Peyer's patch (tissue), 4 donors: ENCODE measurements around the gene ALG9. TPM values are rescaled to one million over a fixed set of nuclear protein-coding genes. Genes with fewer than 3 reads are reported as not detected.
A peak's percentile ranks its signal among the peaks of the same experiment; 100 is the strongest.

Source experiments
- DNase-seq, 3 donors: peaks; one replicate each; pipeline ENCODE4 v3.0.0-alpha.2; 2017 to 2019
- H3K27ac ChIP-seq, 4 donors: fragments of 200-600 bp; sonication (generic); one replicate each; pipeline ENCODE4 v1.5.1; 2016 to 2019
- H3K27me3 ChIP-seq, 2 donors: fragments of 200-600 bp; sonication (generic); one replicate each; pipeline ENCODE4 v1.5.1; 2019
- H3K36me3 ChIP-seq, 3 donors: fragments of 200-600 bp; sonication (generic); one replicate each; pipeline ENCODE4 v1.5.1; 2016 to 2019
- H3K4me1 ChIP-seq, 4 donors: fragments of 200-600 bp; sonication (generic); one replicate each; pipeline ENCODE4 v1.5.1; 2016 to 2019
- H3K4me3 ChIP-seq, 4 donors: fragments of 200-600 bp; sonication (generic); 1 replicate in 3 of 4; 2 replicates in 1 of 4; pipeline ENCODE4 v1.5.1; 2016 to 2019; ENCODE audit warnings: mild to moderate bottlenecking in 1 of 4
- H3K9me3 ChIP-seq, 4 donors: fragments of 200-600 bp; sonication (generic); one replicate each; pipeline ENCODE4 v1.5.1; 2016 to 2019; ENCODE audit warnings: mild to moderate bottlenecking in 1 of 4
- POLR2A ChIP-seq, 2 donors: fragments of 450-650 bp; IDR thresholded peaks; one replicate each; pipeline ENCODE4 v1.5.1; 2017; ENCODE audit warnings: antibody characterized with exemption in 2 of 2, mild to moderate bottlenecking in 2 of 2, moderate library complexity in 2 of 2
- total RNA-seq, 4 donors: library from RNA; depleted of rRNA; stranded (reverse); fragments of >200 nt; gene quantifications; one replicate each; pipeline ENCODE4 v1.1.0, GENCODE V29; 2016
- TF ChIP-seq, protein P1 (sequence below), 6 experiments: fragments of 450-650 bp in 4 of 6; fragments of 200-600 bp in 2 of 6; sonication (generic) in 1 of 6; IDR thresholded peaks; one replicate each; pipeline ENCODE4 v1.5.1; 2017 to 2019; ENCODE audit warnings: antibody characterized with exemption in 6 of 6, mild to moderate bottlenecking in 3 of 6, moderate library complexity in 1 of 6

ALG9 gene
- total RNA-seq, 4 donors from 2014 or later: 14.0 to 32.4 (median 31.7) TPM

DNA sequence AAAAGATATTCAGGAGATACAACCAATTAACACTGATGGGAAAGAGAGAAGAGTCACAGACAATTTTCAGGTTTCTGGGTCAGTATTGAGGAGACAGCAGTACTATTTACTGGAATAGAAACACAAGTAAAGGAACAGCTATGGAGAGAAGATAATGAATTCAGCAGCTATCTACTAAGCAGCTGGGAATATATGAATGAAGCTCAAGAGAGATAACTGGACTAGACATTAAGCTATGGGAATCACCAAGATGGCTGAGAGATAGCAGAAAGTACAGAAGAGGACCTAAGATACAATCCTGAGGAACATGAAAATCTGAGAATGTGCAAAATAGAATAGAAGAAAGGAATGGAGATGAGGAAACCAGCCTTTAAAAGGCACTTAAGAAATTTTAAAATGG is 15.9 kb downstream of the ALG9 start:
- Histone ChIP-seq H3K4me1 (peaks cover 0 to 7% (median 0%) of the 10 kb centered on the region in 4 donors), H3K9me3 (no peaks in the 10 kb centered on the region), H3K36me3 (peaks cover 0 to 76% (median 0%) of the 10 kb centered on the region in 3 donors), H3K4me3 (no peak overlapping the region), H3K27ac (no peak overlapping the region), H3K27me3 (no peaks in the 10 kb centered on the region)
- no peak for DNase-seq
- TF ChIP-seq POLR2A (IDR thresholded peaks at IDR 0.05): no peak
- TF ChIP-seq, protein P1, sequence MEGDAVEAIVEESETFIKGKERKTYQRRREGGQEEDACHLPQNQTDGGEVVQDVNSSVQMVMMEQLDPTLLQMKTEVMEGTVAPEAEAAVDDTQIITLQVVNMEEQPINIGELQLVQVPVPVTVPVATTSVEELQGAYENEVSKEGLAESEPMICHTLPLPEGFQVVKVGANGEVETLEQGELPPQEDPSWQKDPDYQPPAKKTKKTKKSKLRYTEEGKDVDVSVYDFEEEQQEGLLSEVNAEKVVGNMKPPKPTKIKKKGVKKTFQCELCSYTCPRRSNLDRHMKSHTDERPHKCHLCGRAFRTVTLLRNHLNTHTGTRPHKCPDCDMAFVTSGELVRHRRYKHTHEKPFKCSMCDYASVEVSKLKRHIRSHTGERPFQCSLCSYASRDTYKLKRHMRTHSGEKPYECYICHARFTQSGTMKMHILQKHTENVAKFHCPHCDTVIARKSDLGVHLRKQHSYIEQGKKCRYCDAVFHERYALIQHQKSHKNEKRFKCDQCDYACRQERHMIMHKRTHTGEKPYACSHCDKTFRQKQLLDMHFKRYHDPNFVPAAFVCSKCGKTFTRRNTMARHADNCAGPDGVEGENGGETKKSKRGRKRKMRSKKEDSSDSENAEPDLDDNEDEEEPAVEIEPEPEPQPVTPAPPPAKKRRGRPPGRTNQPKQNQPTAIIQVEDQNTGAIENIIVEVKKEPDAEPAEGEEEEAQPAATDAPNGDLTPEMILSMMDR (IDR thresholded peaks at IDR 0.05): no peak

DNA sequence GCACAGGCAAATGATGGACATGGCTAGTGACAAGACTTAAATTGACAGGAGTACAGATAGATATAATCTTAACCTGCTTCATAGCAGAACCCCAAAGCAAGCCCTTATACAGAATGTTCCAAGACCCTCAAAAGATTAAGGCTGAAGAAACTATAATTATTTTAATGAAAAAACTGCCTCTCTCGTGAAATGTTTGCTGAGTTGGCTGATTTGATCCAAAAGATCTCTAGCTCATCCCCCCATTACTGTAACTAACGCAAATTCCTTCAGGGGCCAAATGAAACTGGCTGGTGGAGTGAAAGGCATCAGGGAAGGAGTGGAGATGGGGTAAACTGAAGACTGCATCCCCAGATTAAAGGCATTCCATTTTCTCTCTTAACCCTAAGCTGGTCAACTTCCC is 19.3 kb downstream of the ALG9 start:
- no peak for TF ChIP-seq POLR2A (IDR thresholded peaks at IDR 0.05)
- TF ChIP-seq, protein P1 (IDR thresholded peaks at IDR 0.05): no peak
- Histone ChIP-seq H3K4me3 (no peak overlapping the region), H3K9me3 (no peaks in the 10 kb centered on the region), H3K4me1 (no peaks in the 10 kb centered on the region), H3K27ac (no peak overlapping the region), H3K27me3 (no peaks in the 10 kb centered on the region), H3K36me3 (peaks cover 0 to 42% (median 0%) of the 10 kb centered on the region in 3 donors)
- DNase-seq: no peak

DNA sequence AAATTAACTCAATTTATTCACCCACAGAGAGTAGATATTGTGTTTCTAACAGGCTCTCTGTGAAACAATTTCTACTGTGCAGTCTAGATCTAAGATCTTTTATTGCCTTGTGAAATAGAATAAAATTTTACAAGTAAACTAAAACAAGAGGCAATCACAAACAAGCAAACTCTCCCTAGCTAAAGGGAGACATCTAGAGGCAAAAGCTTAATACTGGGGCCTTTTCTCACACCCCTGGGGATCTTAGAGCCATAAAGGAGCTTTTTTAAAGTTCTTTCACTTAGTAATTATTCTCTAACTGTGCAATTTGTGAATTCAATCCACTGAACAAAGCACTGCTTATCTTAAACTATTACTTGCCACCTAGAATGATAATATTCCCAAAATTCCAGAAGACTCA is 19.7 kb downstream of the ALG9 start:
- H3K9me3 ChIP-seq: no peaks in the 10 kb centered on the region
- no peak for TF ChIP-seq POLR2A (IDR thresholded peaks at IDR 0.05)
- TF ChIP-seq, protein P1 (IDR thresholded peaks at IDR 0.05): peak in 1 of 6 experiments; percentile 11
- H3K4me3 ChIP-seq: no peak overlapping the region
- H3K27ac ChIP-seq: no peak overlapping the region
- no peaks in the 10 kb centered on the region for H3K4me1 ChIP-seq
- H3K27me3 ChIP-seq: no peaks in the 10 kb centered on the region
- no peak for DNase-seq
- peaks cover 0 to 38% (median 0%) of the 10 kb centered on the region in 3 donors for H3K36me3 ChIP-seq

DNA sequence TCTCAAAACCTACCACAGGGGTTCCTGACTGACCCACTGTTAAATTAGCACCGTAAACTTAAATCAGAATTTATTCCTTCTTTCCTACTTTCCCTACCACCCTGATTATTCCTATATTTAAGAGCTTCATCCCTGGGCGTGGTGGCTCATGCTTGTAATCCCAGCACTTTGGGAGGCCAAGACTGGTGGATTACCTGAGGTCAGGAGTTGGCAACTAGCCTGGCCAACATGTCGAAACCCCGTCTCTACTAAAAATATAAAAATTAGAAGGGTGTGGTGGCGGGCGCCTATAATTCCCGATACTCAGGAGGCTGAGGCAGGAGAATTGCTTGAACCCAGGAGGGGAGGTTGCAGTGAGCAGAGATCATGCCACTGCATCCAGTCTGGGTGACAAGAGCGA is 20.3 kb downstream of the ALG9 start:
- no peaks in the 10 kb centered on the region for H3K27me3 ChIP-seq
- DNase-seq: no peak

DNA sequence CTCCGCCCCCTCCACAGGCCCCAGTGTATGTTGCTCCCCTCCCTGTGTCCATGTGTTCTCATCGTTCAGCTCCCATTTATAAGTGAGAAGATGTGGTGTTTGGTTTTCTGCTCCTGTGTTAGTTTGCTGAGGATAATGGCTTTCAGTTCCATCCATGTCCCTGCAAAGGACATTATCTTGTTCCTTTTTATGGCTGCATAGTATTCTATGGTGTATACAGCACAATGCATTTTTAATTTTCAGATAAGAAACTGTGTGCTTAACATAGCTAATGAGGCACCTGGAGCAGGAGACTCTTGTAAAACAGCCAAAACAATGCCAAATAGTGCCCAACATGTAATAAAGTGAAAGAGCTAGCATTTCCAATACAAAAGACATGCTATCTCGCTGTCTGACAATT is 21.8 kb downstream of the ALG9 start:
- Histone ChIP-seq H3K9me3 (no peaks in the 10 kb centered on the region), H3K4me3 (no peak overlapping the region), H3K4me1 (no peaks in the 10 kb centered on the region), H3K27me3 (no peaks in the 10 kb centered on the region), H3K36me3 (peaks cover 0 to 37% (median 0%) of the 10 kb centered on the region in 3 donors), H3K27ac (no peak overlapping the region)
- DNase-seq: no peak
- TF ChIP-seq, protein P1 (IDR thresholded peaks at IDR 0.05): no peak
- TF ChIP-seq POLR2A (IDR thresholded peaks at IDR 0.05): no peak

More for the DNA sequence above, 20.3 kb downstream of the ALG9 start:
- Histone ChIP-seq H3K4me3 (no peak overlapping the region), H3K27ac (no peak overlapping the region), H3K9me3 (no peaks in the 10 kb centered on the region), H3K36me3 (peaks cover 0 to 38% (median 0%) of the 10 kb centered on the region in 3 donors), H3K4me1 (no peaks in the 10 kb centered on the region)
- no peak for TF ChIP-seq POLR2A (IDR thresholded peaks at IDR 0.05)
- TF ChIP-seq, protein P1 (IDR thresholded peaks at IDR 0.05): no peak

DNA sequence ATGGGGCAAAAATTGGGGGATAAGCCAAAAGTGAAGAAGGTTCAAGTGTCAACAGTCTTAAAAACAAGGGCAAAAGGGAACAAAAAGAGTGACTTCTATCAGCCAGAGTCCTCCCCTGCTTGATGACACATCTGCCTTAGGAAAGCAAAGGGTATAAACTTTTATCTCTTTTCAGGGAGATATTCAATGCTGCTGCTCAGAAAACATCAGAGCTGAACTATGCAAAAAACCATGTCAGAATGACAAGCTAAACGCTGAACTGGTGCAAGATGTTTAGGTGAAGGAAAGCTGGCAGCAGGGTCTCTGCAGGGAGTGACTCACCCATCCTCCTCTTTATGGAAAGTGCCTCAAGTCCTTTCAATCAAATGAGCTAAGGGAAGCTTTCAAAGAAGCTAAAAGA is 24.7 kb downstream of the ALG9 start:
- peaks cover 0 to 23% (median 0%) of the 10 kb centered on the region in 3 donors for H3K36me3 ChIP-seq
- H3K27ac ChIP-seq: no peak overlapping the region
- no peak overlapping the region for H3K4me3 ChIP-seq
- H3K4me1 ChIP-seq: no peaks in the 10 kb centered on the region
- H3K27me3 ChIP-seq: no peaks in the 10 kb centered on the region
- TF ChIP-seq, protein P1 (IDR thresholded peaks at IDR 0.05): no peak
- TF ChIP-seq POLR2A (IDR thresholded peaks at IDR 0.05): no peak
- no peak for DNase-seq
- no peaks in the 10 kb centered on the region for H3K9me3 ChIP-seq
